AG20443 (cell line): Measurements from ENCODE around the gene TMEM132D.

Experiments
- DNase-seq: peaks from one replicate; pipeline ENCODE4 v3.0.0; 2012; ENCODE audit warnings: low spot score, mixed read lengths

The TMEM132D gene

DNA sequence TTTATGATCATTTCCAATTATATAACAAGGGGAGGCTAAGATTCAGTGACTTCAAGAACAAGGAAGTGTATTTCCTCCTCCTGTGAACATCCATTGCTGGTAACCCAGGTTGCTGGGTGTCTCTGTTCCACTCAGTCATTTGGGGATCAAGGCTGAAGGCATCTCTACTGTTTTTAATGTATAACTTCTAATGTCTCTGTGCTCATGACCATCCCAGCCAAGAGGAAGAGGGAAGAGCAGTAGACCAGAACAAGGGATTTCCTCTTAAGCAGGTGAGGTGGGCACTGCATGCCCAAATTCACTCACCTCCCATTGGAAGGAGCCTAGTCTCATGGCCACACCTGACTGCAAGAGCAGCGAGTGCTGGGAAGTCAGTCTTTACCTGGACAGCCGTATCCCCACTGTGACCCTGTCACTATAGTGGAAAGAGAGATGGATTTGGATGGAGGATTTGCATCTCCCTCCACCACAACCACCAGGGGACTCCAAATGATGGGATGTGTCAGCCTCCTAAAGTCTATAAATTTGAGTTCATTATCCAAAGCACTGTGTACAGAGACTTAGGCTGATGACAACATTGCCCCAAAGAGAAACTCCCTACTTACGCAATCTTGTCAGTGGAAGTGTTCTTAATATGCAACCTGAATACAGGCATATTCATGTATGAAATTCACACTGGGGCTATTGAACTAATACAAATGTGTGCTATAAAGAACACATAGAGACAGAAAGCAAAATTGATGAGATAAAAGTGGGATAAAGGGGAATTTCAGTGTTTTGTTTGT is 368.7 kb downstream of the TMEM132D start:
- no peak for DNase-seq

GRCh38 chr12:129532707-129533499 is 370.9 kb downstream of the TMEM132D start:
- no peak for DNase-seq

GRCh38 chr12:129532082-129532481 is 371.7 kb downstream of the TMEM132D start:
- no peak for DNase-seq

- no peak for DNase-seq
Measured at GRCh38 chr12:129530984-129531383, 372.8 kb downstream of the TMEM132D start.

- no peak for DNase-seq
Measured at GRCh38 chr12:129530517-129530916, 373.3 kb downstream of the TMEM132D start.

DNA sequence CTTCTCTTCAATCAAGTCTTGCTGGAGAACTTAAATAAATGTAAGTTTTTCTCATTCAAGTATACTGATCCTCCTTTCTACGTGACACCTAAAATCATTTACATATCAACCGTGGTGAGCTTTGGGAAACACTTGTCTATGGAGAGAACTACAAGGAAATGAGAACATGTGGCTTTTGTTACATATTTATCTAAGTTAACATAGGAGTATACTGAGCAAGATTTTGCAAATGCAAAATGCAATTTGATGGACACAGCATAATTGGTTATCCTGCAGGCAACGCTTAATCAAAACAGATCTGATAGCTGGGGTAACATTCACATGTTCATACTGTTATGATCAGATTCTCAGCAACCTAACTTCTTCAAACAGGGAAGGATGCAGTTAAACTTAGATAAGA is 376.3 kb downstream of the TMEM132D start:
- DNase-seq: no peak

DNA sequence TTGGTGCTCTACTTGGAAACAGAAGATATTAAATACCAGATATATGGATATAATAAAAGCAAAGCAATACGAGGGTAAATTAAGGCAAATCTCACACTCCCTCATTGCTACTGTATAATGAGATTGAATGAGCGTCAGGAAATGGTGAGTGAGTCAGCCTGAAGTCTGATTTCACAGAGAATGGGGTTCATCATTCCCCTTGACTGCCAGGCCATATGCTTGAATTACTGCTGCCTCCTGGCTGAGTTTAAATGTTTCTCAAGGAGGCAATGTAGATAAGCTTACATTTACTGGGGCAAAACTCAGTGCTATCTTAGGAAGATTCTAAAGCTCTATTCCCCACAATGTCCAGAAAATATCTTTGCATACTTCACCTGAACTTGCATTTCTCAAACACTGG is 380.2 kb downstream of the TMEM132D start:
- no peak for DNase-seq

DNA sequence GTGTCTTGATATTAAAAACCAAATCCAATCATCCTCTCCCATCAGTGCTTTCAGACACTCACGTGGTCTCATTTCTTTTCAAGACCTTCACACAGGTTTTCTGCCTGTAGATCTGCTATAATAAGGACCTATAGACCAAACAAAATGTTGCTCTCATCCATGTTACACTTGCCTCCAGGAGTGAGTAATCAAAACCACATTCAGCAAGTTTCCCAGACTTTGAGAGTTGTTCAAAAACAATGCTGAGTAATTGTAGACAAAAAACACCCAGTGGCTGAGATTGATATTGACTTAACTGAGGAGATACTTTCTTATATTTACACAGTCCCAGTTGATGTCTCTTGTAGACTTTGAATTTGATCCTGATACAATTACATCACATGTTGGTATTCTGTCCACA is 383.1 kb downstream of the TMEM132D start:
- DNase-seq: no peak

DNA sequence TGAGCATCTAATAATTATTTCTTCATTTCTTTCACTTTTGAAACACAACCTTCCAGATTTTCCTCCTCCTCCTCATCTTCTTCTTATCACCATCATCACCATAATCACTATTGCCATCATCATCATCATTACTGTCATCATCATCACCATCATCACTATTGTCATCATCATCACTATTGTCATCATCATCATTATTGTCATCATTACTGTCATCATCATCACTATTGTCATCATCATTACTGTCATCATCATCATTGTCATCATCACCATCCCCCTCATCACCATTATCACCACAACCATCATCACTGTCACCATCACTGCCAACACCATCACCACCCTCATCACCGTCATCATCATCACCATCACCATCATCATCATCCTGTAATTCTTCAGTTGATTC is 400.0 kb downstream of the TMEM132D start:
- DNase-seq: no peak

DNA sequence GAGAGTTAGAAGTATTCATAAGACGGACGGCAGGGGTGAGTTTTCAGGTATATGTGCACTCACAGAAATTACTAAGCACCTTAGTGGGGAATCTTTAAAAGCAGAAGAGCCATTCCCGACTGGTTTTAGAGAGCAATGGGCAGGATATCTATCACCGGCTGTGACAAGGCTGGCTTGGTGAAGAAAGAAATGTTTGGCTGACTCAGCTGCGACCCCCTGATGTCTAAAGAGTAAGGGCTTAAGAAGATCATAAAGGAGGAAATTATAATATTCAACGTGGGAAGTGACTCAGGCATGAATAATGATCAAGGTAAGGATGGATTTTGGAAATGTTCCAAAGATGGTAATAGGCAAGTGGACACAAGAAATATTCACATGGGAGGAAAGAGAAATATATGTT is 407.6 kb downstream of the TMEM132D start:
- no peak for DNase-seq

GRCh38 chr12:129494766-129495165 is 409.1 kb downstream of the TMEM132D start:
- DNase-seq: no peak

DNA sequence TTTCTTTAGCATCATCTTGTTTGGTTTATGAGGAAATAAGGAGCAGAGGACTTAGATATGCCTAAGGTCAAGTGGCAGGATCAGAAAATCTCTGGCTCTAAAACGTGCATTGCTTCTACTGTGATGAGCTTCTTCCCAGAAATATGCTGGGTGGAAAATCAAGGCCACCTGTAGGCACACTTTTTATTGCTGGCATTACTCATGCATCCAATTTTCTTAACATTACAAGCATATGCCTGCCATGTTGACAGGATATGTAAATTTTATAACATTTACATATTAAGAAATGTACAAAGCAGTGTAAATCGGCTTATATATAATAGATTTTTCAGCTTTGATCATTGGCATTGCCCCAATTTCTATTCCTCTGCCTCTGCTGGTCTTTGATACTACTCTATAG is 409.6 kb downstream of the TMEM132D start:
- no peak for DNase-seq

DNA sequence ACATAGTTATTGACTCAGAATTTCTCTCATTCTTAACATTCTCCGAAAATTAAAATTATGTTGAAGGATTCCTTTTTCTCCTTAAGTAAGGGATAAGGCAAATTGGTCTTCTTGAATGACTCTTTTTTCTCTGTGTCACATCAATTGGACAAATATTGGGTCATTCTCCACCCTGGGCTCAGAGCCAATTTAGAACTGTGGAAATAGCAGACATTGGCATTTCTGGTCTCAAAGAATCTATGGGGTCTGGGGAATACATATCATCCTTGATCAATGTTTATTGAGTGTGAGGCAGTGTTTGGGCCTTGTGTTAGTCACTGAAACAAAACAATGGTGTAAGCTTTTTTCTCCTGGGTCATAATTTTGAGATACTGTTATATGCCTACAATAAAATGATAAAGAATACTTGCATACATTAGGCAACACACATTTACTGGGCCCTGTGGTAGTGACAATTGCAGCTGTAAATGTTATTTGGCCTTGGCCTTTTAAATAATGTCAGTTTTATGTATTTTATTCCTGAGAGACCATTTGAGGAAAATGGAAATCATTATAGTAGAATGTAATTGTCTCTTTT is 414.6 kb downstream of the TMEM132D start:
- DNase-seq: no peak

GRCh38 chr12:129486931-129487330 is 416.9 kb downstream of the TMEM132D start:
- no peak for DNase-seq

- DNase-seq: no peak
Measured at GRCh38 chr12:129483111-129483893, 420.5 kb downstream of the TMEM132D start.

- DNase-seq: no peak
Measured at GRCh38 chr12:129481921-129482320, 421.9 kb downstream of the TMEM132D start.

GRCh38 chr12:129470196-129470595 is 433.6 kb downstream of the TMEM132D start:
- no peak for DNase-seq

GRCh38 chr12:129467726-129468125 is 436.1 kb downstream of the TMEM132D start:
- DNase-seq: no peak

GRCh38 chr12:129467289-129467688 is 436.5 kb downstream of the TMEM132D start:
- DNase-seq: no peak

DNA sequence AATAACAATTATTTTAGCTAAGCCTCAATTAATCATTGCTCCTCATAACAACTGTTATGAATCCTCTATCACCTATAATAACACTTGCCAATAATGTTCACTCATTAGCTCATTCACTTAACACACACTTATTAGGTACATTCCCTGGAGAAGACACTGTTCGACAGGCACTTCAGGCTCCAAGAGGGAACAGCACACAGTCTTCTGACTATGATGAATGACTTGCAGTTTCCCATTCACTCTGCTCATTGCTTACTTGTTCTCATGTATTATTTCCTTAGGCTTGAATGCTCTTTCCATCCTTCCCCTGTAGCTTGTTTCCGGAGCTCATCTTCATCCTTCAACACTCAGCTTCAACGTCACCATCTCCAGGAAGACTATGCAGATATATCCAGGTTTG is 437.3 kb downstream of the TMEM132D start:
- no peak for DNase-seq

DNA sequence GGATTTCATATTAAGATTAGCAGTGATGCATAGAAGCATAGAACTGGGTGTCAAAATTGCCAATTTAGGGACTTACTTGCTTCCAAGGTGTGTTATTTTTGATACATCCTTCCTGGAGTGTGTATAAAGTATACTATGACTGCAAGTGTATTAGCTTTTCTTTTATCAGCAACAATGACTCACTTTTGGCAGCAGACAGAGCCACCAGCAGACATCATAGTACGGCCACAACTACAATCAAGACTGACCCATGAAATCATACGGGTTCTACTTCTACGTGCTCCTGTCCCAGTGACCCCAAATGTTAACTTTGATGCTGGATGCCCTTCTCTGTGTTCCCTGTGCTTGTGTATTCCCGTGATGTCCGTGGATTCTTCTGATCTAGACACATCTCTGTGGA is 443.9 kb downstream of the TMEM132D start:
- DNase-seq: no peak

- DNase-seq: no peak
Measured at GRCh38 chr12:129446696-129447095, 457.1 kb downstream of the TMEM132D start.
